HepG2 (cell line): Measurements from ENCODE around the gene WDR26. TPM values are rescaled to one million over a fixed set of nuclear protein-coding genes. Genes with fewer than 3 reads are reported as not detected.

Experiments used
- ATRX ChIP-seq: sonication (generic); formaldehyde crosslinking; IDR thresholded peaks from 2 replicates; pipeline ENCODE4 v1.4.0; 2020; ENCODE audit warnings: missing genetic modification reagents, borderline replicate concordance
- CBX1 ChIP-seq: IDR thresholded peaks from one replicate; pipeline ENCODE4 v1.6.1; 2016; ENCODE audit warnings: antibody characterized with exemption, low read depth
- CBX5 ChIP-seq: sonication (generic); formaldehyde crosslinking; IDR thresholded peaks from 2 replicates; pipeline ENCODE4 v1.4.0; 2020; ENCODE audit warnings: missing genetic modification reagents, borderline replicate concordance
- CC2D1A ChIP-seq: sonication (generic); formaldehyde crosslinking; IDR thresholded peaks from 2 replicates; pipeline ENCODE4 v1.8.1; 2023; ENCODE audit warnings: mild to moderate bottlenecking, missing genetic modification reagents
- CREM ChIP-seq, 2 experiments: sonication (generic) in 1 of 2; formaldehyde crosslinking in 1 of 2; IDR thresholded peaks; 2 replicates each; pipeline versions ENCODE4 v1.4.0 to v1.6.1; 2016 to 2020; ENCODE audit warnings: antibody characterized with exemption in 1 of 2, mild to moderate bottlenecking in 1 of 2, missing genetic modification reagents in 1 of 2
- FOXK2 ChIP-seq: fragments of 450-650 bp; IDR thresholded peaks from 2 replicates; pipeline ENCODE4 v1.6.1; 2016
- FUBP1 ChIP-seq: sonication (generic); formaldehyde crosslinking; IDR thresholded peaks from 2 replicates; pipeline ENCODE4 v1.5.1; 2020; ENCODE audit warnings: missing genetic modification reagents, mild to moderate bottlenecking, borderline replicate concordance
- KLF16 ChIP-seq, 2 experiments: sonication (generic) in 1 of 2; formaldehyde crosslinking in 1 of 2; IDR thresholded peaks; 2 replicates each; pipeline versions ENCODE4 v1.6.1 to v1.8.0; 2016 to 2023; ENCODE audit warnings: missing genetic modification reagents in 2 of 2, missing compliant biosample characterization in 1 of 2
- NR2F2 ChIP-seq: IDR thresholded peaks from 2 replicates; pipeline ENCODE4 v1.6.1; 2012; ENCODE audit warnings: low read depth, inconsistent platforms, borderline replicate concordance
- RARG ChIP-seq: sonication (generic); formaldehyde crosslinking; IDR thresholded peaks from 2 replicates; pipeline ENCODE4 v1.4.0; 2020; ENCODE audit warnings: low read depth, mild to moderate bottlenecking, missing genetic modification reagents
- SPEN ChIP-seq: sonication (generic); formaldehyde crosslinking; IDR thresholded peaks from 2 replicates; pipeline ENCODE4 v1.5.1; 2020; ENCODE audit warnings: low read depth, mild to moderate bottlenecking, missing genetic modification reagents
- TBL1XR1 ChIP-seq: fragments of 150-350 bp; IDR thresholded peaks from 2 replicates; pipeline ENCODE4 v1.6.1; 2014; ENCODE audit warnings: borderline replicate concordance, low read length; ENCODE audit not compliant: partially characterized antibody
- TFAP4 ChIP-seq: sonication (generic); IDR thresholded peaks from 2 replicates; pipeline ENCODE4 v1.6.1; 2016; ENCODE audit warnings: low read depth, borderline replicate concordance
- ZBTB34 ChIP-seq: sonication (generic); formaldehyde crosslinking; IDR thresholded peaks from 2 replicates; pipeline ENCODE4 v1.8.0; 2022; ENCODE audit warnings: mild to moderate bottlenecking, missing genetic modification reagents
- ZBTB46 ChIP-seq: sonication (generic); formaldehyde crosslinking; IDR thresholded peaks from 2 replicates; pipeline ENCODE4 v1.4.0; 2020; ENCODE audit warnings: mild to moderate bottlenecking, missing genetic modification reagents, borderline replicate concordance
- ZFP91 ChIP-seq: sonication (generic); formaldehyde crosslinking; IDR thresholded peaks from 2 replicates; pipeline ENCODE4 v1.9.0; 2022; ENCODE audit warnings: missing genetic modification reagents, mild to moderate bottlenecking, borderline replicate concordance
- ZMYM3 ChIP-seq: sonication (generic); formaldehyde crosslinking; IDR thresholded peaks from 2 replicates; pipeline ENCODE4 v1.5.1; 2020; ENCODE audit warnings: mild to moderate bottlenecking, missing genetic modification reagents
- ZNF180 ChIP-seq: sonication (generic); formaldehyde crosslinking; IDR thresholded peaks from 2 replicates; pipeline ENCODE4 v1.4.0; 2020; ENCODE audit warnings: low read depth, missing genetic modification reagents, borderline replicate concordance
- ZNF383 ChIP-seq: sonication (generic); formaldehyde crosslinking; IDR thresholded peaks from 2 replicates; pipeline ENCODE4 v1.4.0; 2020; ENCODE audit warnings: missing genetic modification reagents, mild to moderate bottlenecking, borderline replicate concordance
- ZNF570 ChIP-seq: sonication (generic); formaldehyde crosslinking; IDR thresholded peaks from 2 replicates; pipeline ENCODE4 v1.4.0; 2020; ENCODE audit warnings: mild to moderate bottlenecking, missing genetic modification reagents, borderline replicate concordance
- ZNF598 ChIP-seq: sonication (generic); formaldehyde crosslinking; IDR thresholded peaks from 2 replicates; pipeline ENCODE4 v1.5.1; 2020; ENCODE audit warnings: mild to moderate bottlenecking, missing genetic modification reagents, borderline replicate concordance
- ZNF629 ChIP-seq: sonication (generic); formaldehyde crosslinking; conservative IDR thresholded peaks from 2 replicates; pipeline ENCODE4 v1.5.0; 2020; ENCODE audit warnings: missing genetic modification reagents
- polyA plus RNA-seq, 8 experiments: library from polyadenylated mRNA; depleted of rRNA in 3 of 8; stranded (reverse) in 7 of 8; unstranded in 1 of 8; fragments of >200 nt; fragmentation: Illumina TruSeq in 4 of 8; extraction: Trizol in 4 of 8; gene quantifications; 2 replicates each; pipeline versions ENCODE4 v1.2.1 to v1.2.3, GENCODE V29; 2011 to 2016; ENCODE audit warnings: low read depth in 4 of 8, missing spikeins in 1 of 8, mixed read lengths in 1 of 8; ENCODE audit not compliant: insufficient read depth in 1 of 8
- total RNA-seq, 5 experiments: library from RNA; depleted of rRNA; stranded (reverse); fragments of >200 nt; fragmentation: Illumina TruSeq; extraction: Trizol; gene quantifications; 2 replicates each; pipeline ENCODE4 v1.2.3, GENCODE V29; 2016; ENCODE audit warnings: low read depth in 1 of 5

The WDR26 gene
- total and polyA plus RNA-seq, 2 of the 13 experiments (the other 11 are each of a cell fraction or from before 2014, with no cell fraction given): 13.2 to 23.7 TPM

GRCh38 chr1:224434691-224435317 is at the start of gene WDR26 (continued):
- TF ChIP-seq FUBP1 (CRISPR knock-in tag) (no peak), ZNF180 (CRISPR knock-in tag) (no peak), CBX5 (CRISPR knock-in tag) (0 out of 2 replicates have a peak, but pooled peaks have one; percentile 56), ZNF629 (CRISPR knock-in tag) (0 out of 2 replicates have a peak, but pooled peaks have one; percentile 12), ZNF383 (CRISPR knock-in tag) (no peak), TFAP4 (peak; percentile 93), CBX1 (no peak), CC2D1A (no peak), ATRX (no peak), TBL1XR1 (no peak), ZBTB46 (CRISPR knock-in tag) (no peak), ZBTB34 (CRISPR knock-in tag) (no peak), ZNF598 (CRISPR knock-in tag) (no peak), RARG (no peak), ZMYM3 (no peak; the same call in 1 of the 2 replicates), ZFP91 (peak; percentile 80; the same call in 1 of the 2 replicates), NR2F2 (no peak), ZNF570 (CRISPR knock-in tag) (no peak), CREM (IDR thresholded peaks at IDR 0.05) (peak; percentile 71), CREM (CRISPR knock-in tag; IDR thresholded peaks at IDR 0.05) (no peak), KLF16 (CRISPR knock-in tag; IDR thresholded peaks at IDR 0.05) (peak; percentile 74 to 79; a peak in 3 of 4 replicates), FOXK2 (0 out of 2 replicates have a peak, but pooled peaks have one; percentile 33), SPEN (CRISPR knock-in tag) (peak; percentile 70)
